Measurements from ENCODE around the gene PTPRF.
"Not testable (repeated sequence)": the region's sequence is repeated elsewhere in the genome, so short reads cannot be mapped to it uniquely, and the experiment has no call there.

PTPRF gene

GRCh38 chr1:43537423-43538142 is 6.9 kb downstream of the PTPRF start:
- in situ Hi-C loops (cut with MboI; ENCODE audit: low sequenced_read_pairs) = no loop called here

- in situ Hi-C loops (cut with MboI; ENCODE audit: low sequenced_read_pairs) = no loop called here
Measured at GRCh38 chr1:43538143-43538487, 7.4 kb downstream of the PTPRF start.

DNA sequence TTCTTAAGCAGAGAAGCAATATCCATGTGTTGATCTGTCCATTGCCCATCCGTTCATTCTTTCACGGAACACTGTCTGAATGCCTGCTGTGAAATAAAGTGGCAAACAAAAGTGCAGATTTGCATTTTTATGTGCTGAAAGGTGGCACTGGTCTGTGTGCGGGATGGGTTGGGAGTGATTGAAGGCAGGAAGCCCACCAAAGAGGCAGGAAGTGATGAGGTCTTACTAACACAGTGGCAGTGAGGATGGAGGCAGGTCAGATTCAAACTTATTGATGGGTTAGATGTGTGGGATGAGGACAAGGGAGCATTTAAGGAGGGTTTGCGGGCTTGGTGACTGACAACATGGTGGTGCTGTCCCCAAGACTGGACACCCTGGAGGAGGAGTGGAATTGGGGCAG is 8.3 kb downstream of the PTPRF start:
- in situ Hi-C loops (cut with MboI; ENCODE audit: low sequenced_read_pairs) = no loop called here

GRCh38 chr1:43539726-43540434 is 9.2 kb downstream of the PTPRF start:
- in situ Hi-C loops (cut with MboI; ENCODE audit: low sequenced_read_pairs) = no loop called here

GRCh38 chr1:43540653-43541071 is 10.0 kb downstream of the PTPRF start:
- in situ Hi-C loops (cut with MboI; ENCODE audit: low sequenced_read_pairs) = no loop called here

DNA sequence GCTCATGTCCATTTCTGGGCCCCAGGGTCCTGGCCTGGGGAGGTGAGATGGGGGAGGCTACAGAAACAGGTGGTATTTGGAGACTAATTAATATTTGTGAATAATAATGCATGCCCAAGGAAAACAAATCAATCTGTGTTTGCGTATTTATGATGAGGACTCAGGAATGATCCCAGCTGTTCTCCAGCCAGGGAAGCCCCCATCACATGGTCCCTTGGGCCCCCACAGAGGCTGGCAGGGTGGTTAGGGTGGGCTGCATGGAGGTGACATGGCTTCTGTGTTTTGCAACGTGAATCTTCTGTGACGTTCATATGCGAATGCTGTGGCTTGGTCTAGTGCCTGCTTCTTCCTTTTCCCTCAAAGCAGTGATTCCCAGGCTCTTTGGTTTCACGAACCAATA is 10.5 kb downstream of the PTPRF start:
- in situ Hi-C loops (cut with MboI; ENCODE audit: low sequenced_read_pairs) = no loop called here

- in situ Hi-C loops (cut with MboI; ENCODE audit: low sequenced_read_pairs) = no loop called here
Measured at GRCh38 chr1:43541721-43542401, 11.2 kb downstream of the PTPRF start.

DNA sequence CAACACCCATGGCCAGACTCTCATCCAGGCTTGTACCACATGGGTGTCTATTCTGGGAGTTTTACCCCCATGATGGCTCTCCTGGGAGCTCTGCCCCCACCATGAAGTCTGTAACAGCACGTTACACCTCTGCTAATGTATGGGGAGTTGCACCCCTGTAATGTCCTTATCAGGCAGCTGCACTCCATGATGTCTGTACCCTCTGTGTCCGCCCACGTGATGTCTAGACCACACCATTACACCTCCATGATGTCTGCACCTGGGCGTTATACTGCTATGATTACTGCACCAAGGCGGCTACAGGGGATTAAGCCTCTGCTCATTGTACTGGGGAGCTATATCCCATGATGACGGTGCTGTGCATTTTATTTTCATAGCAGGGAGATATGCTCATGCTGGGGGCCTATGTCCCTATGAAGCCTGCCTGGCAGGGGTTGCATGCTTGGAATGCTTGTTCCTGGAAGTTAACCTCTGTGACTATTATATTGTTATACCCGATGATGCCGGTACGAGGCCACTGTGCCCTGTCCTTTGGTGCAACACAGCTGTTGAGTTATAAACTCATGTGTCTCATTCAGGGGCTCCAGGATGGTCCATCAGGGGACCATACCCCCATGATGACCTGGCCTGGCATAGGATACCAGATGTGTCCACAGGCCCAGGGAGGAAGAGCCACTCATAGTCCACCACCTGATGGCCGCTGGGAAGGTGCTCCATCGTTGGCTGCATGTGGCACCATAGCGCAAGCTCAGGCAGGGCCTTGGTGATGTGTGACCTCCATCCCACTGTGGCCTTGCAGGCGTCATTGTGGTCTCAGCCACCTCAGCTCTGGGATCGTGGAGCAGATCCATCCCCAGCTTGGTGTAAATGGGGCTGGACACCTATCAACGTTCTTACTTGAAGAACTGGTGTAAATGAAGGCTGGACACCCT is 12.1 kb downstream of the PTPRF start:
- in situ Hi-C loops (cut with MboI; ENCODE audit: low sequenced_read_pairs) = no loop called here

GRCh38 chr1:43543567-43543966 is 12.9 kb downstream of the PTPRF start:
- in situ Hi-C loops (cut with MboI; ENCODE audit: low sequenced_read_pairs) = no loop called here

DNA sequence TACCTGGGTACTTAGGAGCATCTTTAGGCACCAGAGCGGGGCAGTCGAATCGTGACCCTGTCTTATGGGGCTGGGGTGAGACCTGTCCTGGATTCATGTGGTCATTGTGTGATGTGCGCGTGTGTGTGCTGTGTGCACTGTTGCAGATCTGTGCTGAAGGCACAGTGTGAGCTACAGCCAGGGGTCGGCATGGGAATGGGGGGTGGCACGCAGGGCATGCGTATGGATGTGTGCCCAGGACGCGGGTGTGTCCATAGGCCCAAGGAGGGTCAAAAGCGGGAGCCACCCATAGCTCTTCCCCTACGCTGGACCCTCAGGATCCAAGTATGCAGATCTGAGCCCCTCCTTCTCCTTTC is 14.6 kb downstream of the PTPRF start:
- in situ Hi-C loops (cut with MboI; ENCODE audit: low sequenced_read_pairs) = no loop called here

DNA sequence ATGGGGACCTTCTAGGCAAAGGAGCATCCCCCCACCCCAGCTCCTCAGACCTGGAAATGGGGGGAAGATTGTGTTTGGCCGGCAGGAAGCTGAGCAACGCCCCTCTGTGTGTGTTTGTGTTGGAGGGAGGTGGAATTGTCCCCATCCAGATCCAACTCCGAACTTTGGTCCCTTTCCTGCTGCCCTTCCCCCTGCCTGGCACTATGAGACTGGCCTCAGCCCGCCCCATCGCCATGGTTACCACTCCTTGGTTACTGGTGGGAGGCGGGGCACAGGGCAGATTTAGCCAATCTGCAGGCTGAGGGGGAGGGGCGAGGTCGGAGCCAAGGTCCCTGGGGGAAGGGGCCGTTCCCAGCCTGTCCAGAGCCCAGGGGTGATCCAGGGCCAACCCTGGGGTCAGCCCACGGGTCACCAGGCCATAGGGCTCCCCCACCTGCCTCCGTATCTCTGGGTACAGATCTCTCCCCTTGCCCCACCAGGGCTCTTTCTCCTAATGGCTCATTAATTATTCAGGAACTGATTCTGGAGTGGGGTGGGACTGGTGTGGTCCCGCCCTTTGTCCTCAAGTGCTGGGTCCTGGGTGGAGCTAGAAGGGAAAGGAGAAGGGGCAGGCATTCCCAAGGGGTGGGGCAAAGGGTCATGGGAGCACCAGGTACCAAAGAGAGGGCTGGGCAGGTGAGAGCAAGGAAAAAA is 15.2 kb downstream of the PTPRF start:
- in situ Hi-C loops (cut with MboI; ENCODE audit: low sequenced_read_pairs) = no loop called here

DNA sequence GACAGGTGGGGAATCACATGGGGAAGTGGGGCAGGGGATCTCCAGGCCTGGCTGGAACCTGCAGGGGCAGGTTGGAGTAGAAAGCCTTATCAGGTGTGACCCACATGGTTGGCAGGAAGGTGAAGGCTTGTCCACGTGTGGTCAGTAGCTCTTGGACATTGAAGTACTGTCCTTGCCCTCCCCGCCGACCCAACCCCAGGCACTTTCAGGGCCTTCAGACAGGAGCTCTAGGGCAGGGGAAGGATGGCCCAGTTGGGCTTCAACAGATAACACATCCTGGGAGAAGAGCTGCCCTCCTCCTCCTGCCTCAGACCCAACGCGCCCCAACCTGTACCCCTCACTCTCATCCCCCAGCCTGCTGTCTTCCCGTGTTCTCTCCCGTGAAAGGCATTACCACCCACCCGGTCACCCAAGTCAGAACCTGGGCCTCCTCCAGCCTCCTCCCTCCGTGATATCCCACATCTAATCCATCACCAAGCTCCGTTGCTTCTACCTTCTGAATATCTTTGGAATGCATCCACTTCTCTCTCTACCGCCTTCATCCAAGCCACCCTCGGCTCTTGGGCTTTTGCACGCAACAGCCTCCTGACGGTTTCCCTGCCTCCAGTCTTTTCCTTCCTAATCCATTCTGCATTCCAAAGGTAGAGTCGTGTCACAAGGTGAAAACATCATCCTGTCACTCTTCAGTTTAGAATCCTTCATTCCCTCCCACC is 15.9 kb downstream of the PTPRF start:
- in situ Hi-C loops (cut with MboI; ENCODE audit: low sequenced_read_pairs) = no loop called here

DNA sequence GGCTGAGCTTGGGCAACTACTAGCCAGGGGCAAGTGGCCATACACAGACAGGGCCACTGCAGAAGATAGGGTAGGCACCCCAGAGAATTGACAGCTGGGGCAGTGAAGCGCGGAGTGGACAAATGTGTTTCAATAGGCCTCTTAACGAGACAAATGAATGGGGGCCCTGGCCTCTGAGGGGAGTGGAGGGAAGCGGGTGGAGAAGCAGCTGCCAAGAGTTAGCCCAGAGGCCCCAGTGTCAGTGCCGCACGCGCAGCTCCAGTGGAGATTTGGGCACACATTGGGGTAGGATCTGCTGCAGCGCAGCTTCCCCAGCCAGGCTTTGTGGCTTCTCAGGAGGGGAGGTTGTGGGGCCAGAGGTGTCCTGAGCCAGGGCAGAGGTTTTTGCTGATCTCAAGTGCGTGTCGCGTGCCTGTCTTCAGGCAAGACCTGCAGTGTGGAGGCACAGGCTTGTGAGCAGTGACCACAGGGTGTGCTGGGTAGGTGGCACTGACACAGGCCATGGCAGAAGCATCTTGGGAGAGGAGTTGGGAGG is 16.9 kb downstream of the PTPRF start:
- in situ Hi-C loops (cut with MboI; ENCODE audit: low sequenced_read_pairs) = no loop called here

DNA sequence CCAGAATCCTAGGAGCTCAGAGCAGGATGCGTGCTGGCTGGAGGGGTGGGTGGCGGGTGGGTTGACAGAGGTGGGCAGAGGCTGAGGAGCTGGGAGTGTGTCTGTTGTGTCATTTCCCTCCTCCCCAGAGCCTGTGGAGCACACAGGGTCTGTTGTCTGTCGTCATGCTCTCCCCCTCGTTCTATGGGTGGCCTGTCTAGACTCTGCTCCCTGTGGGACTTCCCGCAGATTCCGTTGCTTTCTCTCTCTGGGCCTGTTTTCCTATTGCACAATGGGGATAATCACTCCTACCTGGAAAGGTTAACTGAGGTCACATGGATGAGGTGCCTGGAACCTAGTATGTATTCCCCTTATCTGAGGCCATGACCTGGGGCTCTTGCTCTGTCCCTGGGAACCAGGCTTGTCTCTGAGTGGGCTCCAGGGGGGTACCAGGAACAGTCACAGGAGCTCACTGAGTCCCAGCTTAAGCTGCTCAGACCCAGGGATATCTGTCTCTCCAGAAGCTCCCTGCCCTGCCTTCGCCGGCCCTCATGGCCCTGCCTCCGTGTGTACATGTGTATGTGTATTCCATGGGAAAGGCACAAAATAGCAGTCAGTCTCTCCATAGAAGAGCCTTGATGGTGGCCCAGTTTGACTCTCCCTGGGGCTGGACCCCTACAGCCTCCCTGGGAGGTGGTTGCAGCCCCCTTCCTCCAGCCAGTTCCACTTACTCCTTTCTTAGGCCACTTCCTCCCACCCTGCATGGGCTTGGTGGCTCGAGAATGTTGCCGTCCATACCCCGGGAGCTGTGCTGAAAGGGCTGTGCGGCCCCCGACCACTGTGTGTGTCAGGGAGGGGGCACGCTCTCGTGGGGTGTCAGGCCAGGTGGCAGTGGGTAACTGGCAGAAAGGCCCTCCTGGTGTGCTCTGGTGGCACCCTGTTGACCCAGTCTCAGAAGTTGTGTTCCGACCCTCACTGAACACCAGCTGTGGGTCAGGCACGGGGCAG is 17.9 kb downstream of the PTPRF start:
- in situ Hi-C loops (cut with MboI; ENCODE audit: low sequenced_read_pairs) = no loop called here

GRCh38 chr1:43549394-43549793 is 18.7 kb downstream of the PTPRF start:
- in situ Hi-C loops (cut with MboI; ENCODE audit: low sequenced_read_pairs) = not testable (repeated sequence)

GRCh38 chr1:43549921-43550597 is 19.4 kb downstream of the PTPRF start:
- in situ Hi-C loops (cut with MboI; ENCODE audit: low sequenced_read_pairs) = no loop called here

DNA sequence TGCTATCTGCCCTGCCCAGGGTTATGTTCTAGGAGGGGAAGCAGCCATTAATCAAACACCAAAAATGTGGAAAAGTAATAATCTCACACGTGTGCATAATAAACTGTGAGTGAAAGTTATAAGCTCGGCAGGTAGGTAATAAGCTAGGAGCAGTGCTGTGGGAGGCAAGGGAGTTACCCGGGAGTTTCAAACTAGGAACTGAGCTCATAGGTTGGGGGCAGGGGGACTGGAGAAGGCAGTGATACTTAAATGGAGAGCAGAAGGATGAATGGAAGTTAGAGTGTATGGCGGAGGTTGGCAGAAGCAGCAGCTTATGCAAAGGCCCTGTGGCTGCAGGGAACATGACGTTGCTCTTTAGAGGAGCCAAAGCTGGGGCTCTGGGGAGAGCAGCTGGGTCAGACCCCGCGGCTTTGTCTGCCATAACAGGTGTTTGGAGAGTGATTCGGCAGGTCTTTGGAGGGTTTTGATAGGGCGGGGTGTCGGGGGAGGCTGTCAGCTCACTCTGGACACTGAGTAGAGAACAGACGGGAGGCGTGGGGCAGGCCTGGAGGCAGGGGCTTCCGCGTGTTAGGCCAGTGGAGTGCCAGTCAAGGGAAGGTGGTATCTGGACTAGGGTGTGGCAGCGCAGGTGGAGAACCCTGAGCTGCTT is 20.0 kb downstream of the PTPRF start:
- in situ Hi-C loops (cut with MboI; ENCODE audit: low sequenced_read_pairs) = no loop called here
